ENCODE data around the gene TXNL1.

DNA sequence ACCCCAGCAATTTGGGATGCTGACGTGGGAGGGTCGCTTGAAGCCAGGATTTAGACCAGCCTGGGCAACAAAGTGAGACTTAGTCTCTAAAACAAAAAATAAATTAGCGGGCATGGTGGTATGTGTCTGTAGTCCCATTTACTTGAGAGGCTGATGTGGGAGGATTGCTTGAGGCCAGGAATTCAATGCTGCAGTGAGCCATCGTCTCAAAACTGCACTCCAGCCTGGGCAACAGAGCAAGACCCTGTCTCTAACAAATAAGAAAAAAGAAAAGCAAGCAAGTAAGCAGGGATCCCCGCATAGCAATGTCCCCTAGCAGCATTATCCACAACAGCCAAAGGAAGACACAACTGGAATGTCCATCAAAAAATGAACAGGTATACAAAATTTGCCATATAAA lies 3.4 kb downstream of the TXNL1 start:
- TF ChIP-seq ZNF7 (CRISPR knock-in tag; IDR thresholded peaks at IDR 0.05) (no peak), ELF4 (CRISPR knock-in tag; IDR thresholded peaks at IDR 0.05; ENCODE audit: borderline replicate concordance) (no peak), POLR2A (IDR thresholded peaks at IDR 0.05; ENCODE audit: insufficient read depth in 1 of 2, low read depth in 2 of 2, low read length in 2 of 2) (no peak), ZNF12 (CRISPR knock-in tag; IDR thresholded peaks at IDR 0.05) (no peak), FIP1L1 (IDR thresholded peaks at IDR 0.05; ENCODE audit: borderline replicate concordance, insufficient read depth, low read depth, low read length) (no peak), ASH2L (IDR thresholded peaks at IDR 0.05; ENCODE audit: insufficient read length, low read depth, low read length) (no peak), KAT7 (CRISPR knock-in tag; IDR thresholded peaks at IDR 0.05; ENCODE audit: borderline replicate concordance) (no peak), SCMH1 (CRISPR knock-in tag; IDR thresholded peaks at IDR 0.05; ENCODE audit: borderline replicate concordance) (no peak), TARDBP (CRISPR knock-in tag; IDR thresholded peaks at IDR 0.05) (no peak), GABPB1 (CRISPR knock-in tag; IDR thresholded peaks at IDR 0.05) (no peak), EZH2 (conservative IDR thresholded peaks at IDR 0.05; ENCODE audit: low read depth, low read length) (no peak)
- TF ChIP-seq, protein P1, sequence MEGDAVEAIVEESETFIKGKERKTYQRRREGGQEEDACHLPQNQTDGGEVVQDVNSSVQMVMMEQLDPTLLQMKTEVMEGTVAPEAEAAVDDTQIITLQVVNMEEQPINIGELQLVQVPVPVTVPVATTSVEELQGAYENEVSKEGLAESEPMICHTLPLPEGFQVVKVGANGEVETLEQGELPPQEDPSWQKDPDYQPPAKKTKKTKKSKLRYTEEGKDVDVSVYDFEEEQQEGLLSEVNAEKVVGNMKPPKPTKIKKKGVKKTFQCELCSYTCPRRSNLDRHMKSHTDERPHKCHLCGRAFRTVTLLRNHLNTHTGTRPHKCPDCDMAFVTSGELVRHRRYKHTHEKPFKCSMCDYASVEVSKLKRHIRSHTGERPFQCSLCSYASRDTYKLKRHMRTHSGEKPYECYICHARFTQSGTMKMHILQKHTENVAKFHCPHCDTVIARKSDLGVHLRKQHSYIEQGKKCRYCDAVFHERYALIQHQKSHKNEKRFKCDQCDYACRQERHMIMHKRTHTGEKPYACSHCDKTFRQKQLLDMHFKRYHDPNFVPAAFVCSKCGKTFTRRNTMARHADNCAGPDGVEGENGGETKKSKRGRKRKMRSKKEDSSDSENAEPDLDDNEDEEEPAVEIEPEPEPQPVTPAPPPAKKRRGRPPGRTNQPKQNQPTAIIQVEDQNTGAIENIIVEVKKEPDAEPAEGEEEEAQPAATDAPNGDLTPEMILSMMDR (CRISPR knock-in tag; IDR thresholded peaks at IDR 0.05): no peak

All from HepG2 (cell line).